ENCODE measurements around the gene AQP2.

- no peak for TF ChIP-seq CTCF (IDR thresholded peaks at IDR 0.05)
- no peak for TF ChIP-seq POLR2AphosphoS5 (IDR thresholded peaks at IDR 0.05; ENCODE audit: insufficient read depth in 1 of 2, low read depth in 1 of 2)
Measured at GRCh38 chr12:49950273-49951251, at the start of gene AQP2.
